Subcutaneous adipose tissue (tissue), 4 donors: ENCODE data around the gene UROD. TPM values are rescaled to one million over a fixed set of nuclear protein-coding genes. Genes with fewer than 3 reads are reported as not detected.

Source experiments
- CTCF ChIP-seq: fragments of 450-650 bp; IDR thresholded peaks from one replicate; pipeline ENCODE4 v1.5.1; 2016; ENCODE audit warnings: low read depth, mild to moderate bottlenecking, control low read depth, antibody characterized with exemption, moderate library complexity
- total RNA-seq, 4 donors: library from RNA; depleted of rRNA; stranded (reverse); fragments of >200 nt; gene quantifications; one replicate each; pipeline ENCODE4 v1.1.0, GENCODE V29; 2016

Gene UROD
- total RNA-seq, 4 donors from 2014 or later = 55.8 to 93.1 (median 79.9) TPM

- no peak for TF ChIP-seq CTCF
Observed at GRCh38 chr1:45016090-45016697, 4.1 kb downstream of the UROD start.

- no peak for TF ChIP-seq CTCF
Observed at GRCh38 chr1:45016767-45017166, 4.7 kb downstream of the UROD start.

GRCh38 chr1:45018599-45019230 lies 6.7 kb downstream of the UROD start:
- TF ChIP-seq CTCF = no peak

- TF ChIP-seq CTCF = no peak
Observed at GRCh38 chr1:45023663-45024062, 11.6 kb downstream of the UROD start.

GRCh38 chr1:45026446-45026845 lies 14.4 kb downstream of the UROD start:
- TF ChIP-seq CTCF = no peak

GRCh38 chr1:45032837-45033236 lies 20.8 kb downstream of the UROD start:
- TF ChIP-seq CTCF = no peak

GRCh38 chr1:45033356-45033755 lies 21.3 kb downstream of the UROD start:
- no peak for TF ChIP-seq CTCF
